Hepatocyte (in vitro differentiated cells): ENCODE data around the gene PRR3. TPM values are rescaled to one million over a fixed set of nuclear protein-coding genes. Genes with fewer than 3 reads are reported as not detected.
A peak's percentile ranks its signal among the peaks of the same experiment; 100 is the strongest.

ENCODE experiments used
- DNase-seq: peaks from one replicate; pipeline ENCODE4 v3.0.0-alpha.2; 2016; ENCODE audit warnings: low spot score
- H2AFZ ChIP-seq: fragments of 200-600 bp; sonication (generic); 2 replicates; pipeline ENCODE4 v1.6.0; 2016; ENCODE audit warnings: antibody characterized with exemption, mild to moderate bottlenecking
- H3K27ac ChIP-seq: fragments of 200-600 bp; sonication (generic); 2 replicates; pipeline ENCODE4 v1.5.1; 2016; ENCODE audit warnings: mild to moderate bottlenecking
- H3K27me3 ChIP-seq: fragments of 200-600 bp; sonication (generic); 2 replicates; pipeline ENCODE4 v1.6.1; 2016
- H3K36me3 ChIP-seq: fragments of 200-600 bp; sonication (generic); replicated peaks from 2 replicates; pipeline ENCODE4 v1.5.1; 2016; ENCODE audit warnings: low read depth; ENCODE audit not compliant: insufficient read depth
- H3K4me1 ChIP-seq: fragments of 200-600 bp; sonication (generic); 2 replicates; pipeline ENCODE4 v1.5.1; 2016; ENCODE audit warnings: mild to moderate bottlenecking, moderate library complexity; ENCODE audit not compliant: insufficient read depth
- H3K4me2 ChIP-seq: fragments of 200-600 bp; sonication (generic); 2 replicates; pipeline ENCODE4 v1.6.0; 2016
- H3K4me3 ChIP-seq: fragments of 200-600 bp; sonication (generic); 2 replicates; pipeline ENCODE4 v1.5.1; 2016; ENCODE audit warnings: mild to moderate bottlenecking
- H3K79me2 ChIP-seq: fragments of 200-600 bp; sonication (generic); 2 replicates; pipeline ENCODE4 v1.6.0; 2017; ENCODE audit warnings: mild to moderate bottlenecking
- H3K9me2 ChIP-seq: fragments of 200-600 bp; sonication (generic); replicated peaks from 2 replicates; pipeline ENCODE4 v1.6.0; 2017; ENCODE audit warnings: mild to moderate bottlenecking; ENCODE audit not compliant: insufficient read depth
- H3K9me3 ChIP-seq: fragments of 200-600 bp; sonication (generic); 2 replicates; pipeline ENCODE4 v1.5.1; 2016; ENCODE audit warnings: low read depth, mild to moderate bottlenecking
- H4K20me1 ChIP-seq: fragments of 200-600 bp; sonication (generic); 2 replicates; pipeline ENCODE4 v1.6.0; 2016; ENCODE audit warnings: mild to moderate bottlenecking; ENCODE audit not compliant: insufficient read depth, poor library complexity, severe bottlenecking
- EZH2 ChIP-seq: fragments of 200-600 bp; sonication (generic); IDR thresholded peaks from 2 replicates; pipeline ENCODE4 v1.6.1; 2016; ENCODE audit warnings: antibody characterized with exemption, mild to moderate bottlenecking, borderline replicate concordance
- EZH2phosphoT487 ChIP-seq: fragments of 200-600 bp; sonication (generic); IDR thresholded peaks from one replicate; pipeline ENCODE4 v1.6.1; 2018; ENCODE audit warnings: antibody characterized with exemption, mild to moderate bottlenecking, low read depth, moderate library complexity; ENCODE audit not compliant: unreplicated experiment, severe bottlenecking
- WGBS: methylation state at CpG from one replicate; pipeline ENCODE4 v1.1.6; 2016; ENCODE audit warnings: low lambda C conversion rate; ENCODE audit errors: missing lambda C conversion rate; 5-methylcytosine and 5-hydroxymethylcytosine counted together
- polyA plus RNA-seq: library from polyadenylated mRNA; unstranded; fragments of >200 nt; fragmentation: Nextera tagmentation; extraction: Ambion mirVana; gene quantifications from 2 replicates; pipeline ENCODE4 v1.2.1, GENCODE V29; 2016
- total RNA-seq: library from RNA; depleted of rRNA; stranded (reverse); fragments of >200 nt; gene quantifications from 2 replicates; pipeline ENCODE4 v1.2.3, GENCODE V29; 2014
- TF ChIP-seq, protein P1 (sequence below): fragments of 200-600 bp; sonication (generic); IDR thresholded peaks from 2 replicates; pipeline ENCODE4 v1.5.1; 2016; ENCODE audit warnings: antibody characterized with exemption, mild to moderate bottlenecking; ENCODE audit not compliant: poor library complexity

PRR3 gene
- total and polyA plus RNA-seq, 2 experiments from 2014 or later: 7.8 to 10.1 TPM

DNA sequence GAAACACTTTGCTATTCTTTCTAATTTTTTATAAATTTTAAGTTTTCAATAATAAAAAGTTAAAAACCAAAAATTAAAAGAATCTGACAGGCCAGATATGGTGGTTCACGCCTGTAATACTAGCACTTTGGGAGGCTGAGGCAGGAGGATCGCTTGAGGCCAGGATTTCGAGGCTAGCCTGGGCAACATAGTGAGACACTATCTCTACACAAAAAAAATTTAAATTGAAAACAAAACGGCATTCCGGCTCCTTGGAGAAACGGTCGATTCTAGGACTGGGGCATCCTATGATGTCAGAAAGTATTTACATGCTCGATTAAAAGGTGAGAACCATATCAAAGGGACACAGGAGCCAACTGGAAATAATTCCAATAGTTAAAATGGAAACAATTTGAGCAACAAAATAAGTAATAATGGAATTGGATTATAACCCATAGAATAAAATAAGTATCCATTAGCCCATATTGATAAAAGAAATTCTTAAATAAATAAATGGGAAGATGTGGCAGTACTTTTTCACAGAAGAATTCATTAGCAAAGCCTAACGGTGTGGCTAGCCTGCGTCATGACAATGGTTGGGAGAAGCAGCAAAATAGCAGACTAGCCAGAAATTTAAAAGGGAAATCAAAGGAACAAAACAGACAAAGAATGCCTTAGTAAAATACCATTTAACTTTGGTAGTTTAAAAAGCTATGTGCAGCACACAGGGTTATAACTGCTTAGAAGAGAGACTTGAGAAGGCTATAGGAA is 46.5 kb upstream of the PRR3 start:
- Histone ChIP-seq H2AFZ (no peak overlapping the region), H3K9me2 (no peaks in the 10 kb centered on the region)
- WGBS: 85% methylated on average over 10 of the region's 10 CpGs

GRCh38 chr6:30511169-30511546 is 45.9 kb upstream of the PRR3 start:
- TF ChIP-seq EZH2phosphoT487: no peak
- TF ChIP-seq, protein P1, sequence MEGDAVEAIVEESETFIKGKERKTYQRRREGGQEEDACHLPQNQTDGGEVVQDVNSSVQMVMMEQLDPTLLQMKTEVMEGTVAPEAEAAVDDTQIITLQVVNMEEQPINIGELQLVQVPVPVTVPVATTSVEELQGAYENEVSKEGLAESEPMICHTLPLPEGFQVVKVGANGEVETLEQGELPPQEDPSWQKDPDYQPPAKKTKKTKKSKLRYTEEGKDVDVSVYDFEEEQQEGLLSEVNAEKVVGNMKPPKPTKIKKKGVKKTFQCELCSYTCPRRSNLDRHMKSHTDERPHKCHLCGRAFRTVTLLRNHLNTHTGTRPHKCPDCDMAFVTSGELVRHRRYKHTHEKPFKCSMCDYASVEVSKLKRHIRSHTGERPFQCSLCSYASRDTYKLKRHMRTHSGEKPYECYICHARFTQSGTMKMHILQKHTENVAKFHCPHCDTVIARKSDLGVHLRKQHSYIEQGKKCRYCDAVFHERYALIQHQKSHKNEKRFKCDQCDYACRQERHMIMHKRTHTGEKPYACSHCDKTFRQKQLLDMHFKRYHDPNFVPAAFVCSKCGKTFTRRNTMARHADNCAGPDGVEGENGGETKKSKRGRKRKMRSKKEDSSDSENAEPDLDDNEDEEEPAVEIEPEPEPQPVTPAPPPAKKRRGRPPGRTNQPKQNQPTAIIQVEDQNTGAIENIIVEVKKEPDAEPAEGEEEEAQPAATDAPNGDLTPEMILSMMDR: no peak
- no peak for TF ChIP-seq EZH2
- Histone ChIP-seq H3K9me3 (no peaks in the 10 kb centered on the region), H3K4me3 (no peak overlapping the region), H3K4me2 (no peak overlapping the region), H3K36me3 (no peaks in the 10 kb centered on the region), H3K27me3 (no peaks in the 10 kb centered on the region), H3K79me2 (no peaks in the 10 kb centered on the region), H3K9me2 (no peaks in the 10 kb centered on the region), H2AFZ (no peak overlapping the region), H3K27ac (no peak overlapping the region), H4K20me1 (no peaks in the 10 kb centered on the region), H3K4me1 (no peaks in the 10 kb centered on the region)
- no peak for DNase-seq
- 82% methylated on average over 5 of the region's 5 CpGs for WGBS

More for the DNA sequence above, 46.5 kb upstream of the PRR3 start:
- no peak overlapping the region for H3K4me3 ChIP-seq
- no peaks in the 10 kb centered on the region for H3K79me2 ChIP-seq
- no peaks in the 10 kb centered on the region for H3K4me1 ChIP-seq
- H3K27me3 ChIP-seq: no peaks in the 10 kb centered on the region
- DNase-seq: no peak
- no peaks in the 10 kb centered on the region for H4K20me1 ChIP-seq
- no peak for TF ChIP-seq EZH2
- TF ChIP-seq EZH2phosphoT487: no peak
- TF ChIP-seq, protein P1: no peak
- H3K9me3 ChIP-seq: no peaks in the 10 kb centered on the region
- H3K36me3 ChIP-seq: no peaks in the 10 kb centered on the region
- no peak overlapping the region for H3K4me2 ChIP-seq
- no peak overlapping the region for H3K27ac ChIP-seq

DNA sequence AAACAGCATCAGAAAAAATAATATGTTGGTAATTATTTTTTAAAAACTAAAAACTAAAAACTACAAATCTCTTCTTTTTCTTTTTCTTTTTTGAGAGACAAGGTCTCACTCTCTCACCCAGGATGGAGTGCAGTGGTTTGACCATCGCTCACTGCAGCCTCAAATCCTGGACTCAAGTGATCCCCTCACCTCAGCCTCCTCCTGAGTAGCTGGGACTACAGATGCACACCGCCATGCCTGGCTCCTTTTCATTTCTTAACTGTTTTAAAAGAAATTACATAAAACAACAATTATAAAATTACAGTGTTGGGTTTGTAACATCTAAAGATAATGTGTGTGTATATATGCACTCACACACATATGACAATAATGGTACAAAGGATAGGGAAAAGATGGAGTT is 43.6 kb upstream of the PRR3 start:
- Histone ChIP-seq H3K9me2 (no peaks in the 10 kb centered on the region), H3K27me3 (no peaks in the 10 kb centered on the region), H3K9me3 (no peaks in the 10 kb centered on the region), H3K79me2 (no peaks in the 10 kb centered on the region), H3K4me1 (peaks cover 3% of the 10 kb centered on the region), H3K4me3 (no peak overlapping the region), H3K4me2 (no peak overlapping the region), H3K36me3 (no peaks in the 10 kb centered on the region), H3K27ac (no peak overlapping the region), H4K20me1 (no peaks in the 10 kb centered on the region), H2AFZ (no peak overlapping the region)
- TF ChIP-seq EZH2phosphoT487 (no peak), EZH2 (no peak)
- TF ChIP-seq, protein P1: no peak
- 96% methylated on average over 2 of the region's 2 CpGs for WGBS
- peak; percentile 1 for DNase-seq
